GM12878 (cell line): ENCODE results near the gene CGREF1. TPM values are rescaled to one million over a fixed set of nuclear protein-coding genes. Genes with fewer than 3 reads are reported as not detected.
A peak's percentile ranks its signal among the peaks of the same experiment; 100 is the strongest.

Source experiments
- HDAC6 ChIP-seq: fragments of 200-600 bp; sonication (generic); IDR thresholded peaks from one replicate; pipeline ENCODE4 v1.8.0; 2017; ENCODE audit warnings: antibody characterized with exemption; ENCODE audit not compliant: unreplicated experiment
- LARP7 ChIP-seq: fragments of 450-650 bp; IDR thresholded peaks from 2 replicates; pipeline ENCODE4 v1.6.1; 2017; ENCODE audit warnings: mild to moderate bottlenecking
- MTA2 ChIP-seq: fragments of 450-650 bp; IDR thresholded peaks from 2 replicates; pipeline ENCODE4 v1.6.1; 2016; ENCODE audit warnings: low read depth, mild to moderate bottlenecking, moderate library complexity
- MYB ChIP-seq: fragments of 150-350 bp; IDR thresholded peaks from 2 replicates; pipeline ENCODE4 v1.6.1; 2014; ENCODE audit warnings: mild to moderate bottlenecking, low read depth, low read length, borderline replicate concordance
- PAX5 ChIP-seq: IDR thresholded peaks from 2 replicates; pipeline ENCODE4 v1.6.1; 2011; ENCODE audit warnings: low read depth, low read length, borderline replicate concordance
- PML ChIP-seq: IDR thresholded peaks from 2 replicates; pipeline ENCODE4 v1.6.1; 2012; ENCODE audit warnings: low read length, inconsistent platforms
- POLR2AphosphoS5 ChIP-seq: IDR thresholded peaks from 2 replicates; pipeline ENCODE4 v1.6.1; 2011; ENCODE audit warnings: mild to moderate bottlenecking, low read length, inconsistent platforms
- PRDM15 ChIP-seq: fragments of 450-650 bp; formaldehyde crosslinking; IDR thresholded peaks from 2 replicates; pipeline ENCODE4 v1.4.0; 2020; ENCODE audit warnings: mild to moderate bottlenecking, moderate library complexity
- RAD51 ChIP-seq: fragments of 450-650 bp; IDR thresholded peaks from 2 replicates; pipeline ENCODE4 v1.6.1; 2016; ENCODE audit warnings: moderate library complexity, mild to moderate bottlenecking, inconsistent platforms
- RFX5 ChIP-seq: IDR thresholded peaks from 2 replicates; pipeline ENCODE4 v1.6.1; 2011; ENCODE audit warnings: low read depth, low read length, improper control_type of control experiment
- RUNX3 ChIP-seq: IDR thresholded peaks from 2 replicates; pipeline ENCODE4 v1.6.1; 2012; ENCODE audit warnings: low read length, inconsistent platforms
- SIX5 ChIP-seq: IDR thresholded peaks from 2 replicates; pipeline ENCODE4 v1.6.1; 2011; ENCODE audit warnings: mild to moderate bottlenecking, low read depth, low read length, moderate library complexity; ENCODE audit not compliant: severe bottlenecking
- SKIL ChIP-seq: fragments of 450-650 bp; IDR thresholded peaks from 2 replicates; pipeline ENCODE4 v1.6.1; 2017; ENCODE audit warnings: mild to moderate bottlenecking, low read depth, inconsistent platforms; ENCODE audit not compliant: poor library complexity, severe bottlenecking
- SMAD1 ChIP-seq: fragments of 450-650 bp; IDR thresholded peaks from 2 replicates; pipeline ENCODE4 v1.6.1; 2018; ENCODE audit warnings: mild to moderate bottlenecking, low read depth; ENCODE audit not compliant: partially characterized antibody
- SREBF2 ChIP-seq: IDR thresholded peaks from 2 replicates; pipeline ENCODE4 v1.6.1; 2012; ENCODE audit warnings: mild to moderate bottlenecking, low read length
- WRNIP1 ChIP-seq: IDR thresholded peaks from 2 replicates; pipeline ENCODE4 v1.6.1; 2011; ENCODE audit warnings: low read depth, low read length, improper control_type of control experiment, borderline replicate concordance
- ZNF592 ChIP-seq: fragments of 450-650 bp; IDR thresholded peaks from 2 replicates; pipeline ENCODE4 v1.6.1; 2017; ENCODE audit warnings: mild to moderate bottlenecking, moderate library complexity
- polyA plus RNA-seq, 11 experiments: library from polyadenylated mRNA; depleted of rRNA in 4 of 11; unstranded in 6 of 11; stranded (reverse) in 5 of 11; fragments of >200 nt; fragmentation: Nextera tagmentation in 4 of 11; fragmentation: Illumina TruSeq in 1 of 11; extraction: Ambion mirVana in 4 of 11; extraction: Trizol in 1 of 11; gene quantifications; 1 replicate in 1 of 11; 2 replicates in 10 of 11; pipeline versions ENCODE4 v1.2.1 to v1.2.3, GENCODE V29; 2011 to 2016; ENCODE audit warnings: inconsistent platforms in 2 of 11, missing spikeins in 2 of 11, low read depth in 1 of 11
- total RNA-seq, 4 experiments: library from RNA; depleted of rRNA in 3 of 4; stranded (reverse); fragments of >200 nt in 3 of 4; fragmentation: Illumina TruSeq in 1 of 4; extraction: Trizol in 1 of 4; gene quantifications; 2 replicates each; pipeline versions ENCODE4 v1.2.1 to v1.2.3, GENCODE V29; 2013 to 2021
- TF ChIP-seq, protein P1 (sequence below): IDR thresholded peaks from 2 replicates; pipeline ENCODE4 v1.6.1; 2012; ENCODE audit warnings: low read length, inconsistent platforms

CGREF1 gene
- total and polyA plus RNA-seq, 10 of the 15 experiments (the other 5 are each of a cell fraction or from before 2014, with no cell fraction given): 0.06 to 0.21 TPM; not detected in 8

DNA sequence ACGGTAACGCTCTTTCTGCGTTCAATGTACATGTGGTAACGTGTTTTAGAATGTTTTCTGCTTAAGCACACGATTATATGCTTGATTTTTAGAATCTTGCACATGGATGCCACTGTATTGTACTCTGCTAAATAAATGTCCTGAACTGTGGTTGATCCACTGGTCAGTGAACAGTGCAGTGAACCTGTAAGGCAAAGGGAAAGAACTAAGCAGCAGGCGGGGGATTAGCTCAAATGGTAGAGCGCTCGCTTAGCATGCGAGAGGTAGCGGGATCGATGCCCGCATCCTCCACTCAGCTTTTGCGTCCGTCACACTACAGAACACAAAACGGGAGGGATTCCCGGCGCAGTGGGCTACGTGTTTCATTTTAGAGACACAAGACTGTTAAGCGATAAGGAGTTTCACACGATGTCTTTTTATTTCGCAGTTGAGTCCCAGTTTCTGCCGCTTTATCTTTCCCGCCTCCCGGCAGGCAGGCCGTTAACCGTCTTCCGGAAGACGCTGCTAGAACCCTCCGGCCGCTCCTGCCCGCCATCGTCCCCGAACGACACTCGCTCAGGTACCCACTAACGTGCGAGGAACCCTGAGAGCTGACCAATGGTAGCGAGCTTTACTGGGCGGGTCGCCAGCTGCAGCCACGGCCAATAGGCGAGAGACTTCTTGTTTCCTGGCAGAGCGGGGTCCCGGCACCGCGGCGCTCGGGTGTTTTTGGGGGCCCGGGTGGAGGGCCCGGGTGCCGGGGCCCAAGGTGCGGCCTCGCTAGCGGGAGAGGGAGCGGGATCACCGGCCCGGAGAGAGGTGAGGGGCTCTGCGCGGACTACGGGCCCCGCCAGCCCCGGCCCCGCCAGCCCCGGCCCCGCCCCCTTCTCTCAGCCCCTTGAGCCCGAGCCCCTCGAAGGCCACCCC is 67.7 kb downstream of the CGREF1 start, which contains the start of gene AGBL5 (continued):
- TF ChIP-seq SKIL: peak; percentile 83
- peak; percentile 65; the same call in 1 of the 2 replicates for TF ChIP-seq MYB
- peak; percentile 27 for TF ChIP-seq SIX5
- peak; percentile 38 for TF ChIP-seq MTA2
- peak; percentile 93; the same call in 1 of the 2 replicates for TF ChIP-seq PML
- peak; percentile 98; the same call in 1 of the 2 replicates for TF ChIP-seq WRNIP1
- TF ChIP-seq PRDM15: no peak
- TF ChIP-seq SMAD1: no peak
- TF ChIP-seq, protein P1, sequence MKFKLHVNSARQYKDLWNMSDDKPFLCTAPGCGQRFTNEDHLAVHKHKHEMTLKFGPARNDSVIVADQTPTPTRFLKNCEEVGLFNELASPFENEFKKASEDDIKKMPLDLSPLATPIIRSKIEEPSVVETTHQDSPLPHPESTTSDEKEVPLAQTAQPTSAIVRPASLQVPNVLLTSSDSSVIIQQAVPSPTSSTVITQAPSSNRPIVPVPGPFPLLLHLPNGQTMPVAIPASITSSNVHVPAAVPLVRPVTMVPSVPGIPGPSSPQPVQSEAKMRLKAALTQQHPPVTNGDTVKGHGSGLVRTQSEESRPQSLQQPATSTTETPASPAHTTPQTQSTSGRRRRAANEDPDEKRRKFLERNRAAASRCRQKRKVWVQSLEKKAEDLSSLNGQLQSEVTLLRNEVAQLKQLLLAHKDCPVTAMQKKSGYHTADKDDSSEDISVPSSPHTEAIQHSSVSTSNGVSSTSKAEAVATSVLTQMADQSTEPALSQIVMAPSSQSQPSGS: peak; percentile 81
- peak; percentile 88 for TF ChIP-seq POLR2AphosphoS5
- no peak; the same call in 1 of the 2 replicates for TF ChIP-seq RAD51
- peak; percentile 8; the same call in 1 of the 2 replicates for TF ChIP-seq PAX5
- TF ChIP-seq LARP7: 0 out of 2 replicates have a peak, but pooled peaks have one; percentile 50
- peak; percentile 70; the same call in 1 of the 2 replicates for TF ChIP-seq RUNX3
- 0 out of 2 replicates have a peak, but pooled peaks have one; percentile 46 for TF ChIP-seq ZNF592
- TF ChIP-seq HDAC6: no peak
- TF ChIP-seq SREBF2: peak; percentile 92
- TF ChIP-seq RFX5: 0 out of 2 replicates have a peak, but pooled peaks have one; percentile 13
